ENCODE data around the gene RAB11FIP4. TPM values are rescaled to one million over a fixed set of nuclear protein-coding genes. Genes with fewer than 3 reads are reported as not detected.
A peak's percentile ranks its signal among the peaks of the same experiment; 100 is the strongest.

Gene RAB11FIP4
- total and polyA plus RNA-seq, 3 donors from 2014 or later: 44.3 to 104 (median 90.2) TPM

- no peak overlapping the region for H3K27ac ChIP-seq
- TF ChIP-seq POLR2A (IDR thresholded peaks at IDR 0.05): no peak
- TF ChIP-seq CTCF (IDR thresholded peaks at IDR 0.05): no peak
- WGBS, 2 donors: 91 to 93% methylated on average over 7 of the region's 7 CpGs
- H3K4me1 ChIP-seq: no peaks in the 10 kb centered on the region
- no peak overlapping the region for H3K4me3 ChIP-seq
- no peaks in the 10 kb centered on the region for H3K36me3 ChIP-seq (ENCODE audit: low read depth, missing control alignments)
- no peak for DNase-seq
- no peaks in the 10 kb centered on the region for H3K9me3 ChIP-seq
- intact Hi-C loops (cut with DNase I; ENCODE audit: low total_unique reads): no loop called here
- no peaks in the 10 kb centered on the region for H3K27me3 ChIP-seq
Observed at GRCh38 chr17:31443386-31443785, 51.9 kb downstream of the RAB11FIP4 start.

GRCh38 chr17:31444026-31444425 is 52.6 kb downstream of the RAB11FIP4 start:
- Histone ChIP-seq H3K36me3 (ENCODE audit: low read depth, missing control alignments) (no peaks in the 10 kb centered on the region), H3K9me3 (no peaks in the 10 kb centered on the region), H3K4me1 (no peaks in the 10 kb centered on the region), H3K27me3 (no peaks in the 10 kb centered on the region), H3K27ac (no peak overlapping the region), H3K4me3 (no peak overlapping the region)
- DNase-seq: no peak
- TF ChIP-seq POLR2A (IDR thresholded peaks at IDR 0.05) (no peak), CTCF (IDR thresholded peaks at IDR 0.05) (no peak)
- intact Hi-C loops (cut with DNase I; ENCODE audit: low total_unique reads): no loop called here
- WGBS, 2 donors: 83 to 84% methylated on average over 2 of the region's 2 CpGs

GRCh38 chr17:31446195-31446967 is 54.9 kb downstream of the RAB11FIP4 start:
- peak; percentile 29 for DNase-seq
- intact Hi-C loops (cut with DNase I; ENCODE audit: low total_unique reads): no loop called here
- H3K27ac ChIP-seq: no peak overlapping the region
- H3K27me3 ChIP-seq: no peaks in the 10 kb centered on the region
- no peak overlapping the region for H3K4me3 ChIP-seq
- H3K36me3 ChIP-seq (ENCODE audit: low read depth, missing control alignments): no peaks in the 10 kb centered on the region
- TF ChIP-seq CTCF (IDR thresholded peaks at IDR 0.05) (no peak), POLR2A (IDR thresholded peaks at IDR 0.05) (no peak)
- WGBS, 2 donors: 79 to 82% methylated on average over 13 of the region's 13 CpGs
- no peaks in the 10 kb centered on the region for H3K9me3 ChIP-seq
- no peaks in the 10 kb centered on the region for H3K4me1 ChIP-seq

- WGBS, 2 donors: 80% methylated on average over 5 of the region's 5 CpGs
- intact Hi-C loops (cut with DNase I; ENCODE audit: low total_unique reads): no loop called here
- DNase-seq: no peak
Observed at GRCh38 chr17:31448467-31449077, 57.1 kb downstream of the RAB11FIP4 start.

More at GRCh38 chr17:31448467-31449077, 57.1 kb downstream of the RAB11FIP4 start:
- no peaks in the 10 kb centered on the region for H3K36me3 ChIP-seq (ENCODE audit: low read depth, missing control alignments)
- H3K27me3 ChIP-seq: no peaks in the 10 kb centered on the region
- H3K27ac ChIP-seq: no peak overlapping the region
- no peaks in the 10 kb centered on the region for H3K9me3 ChIP-seq
- H3K4me1 ChIP-seq: no peaks in the 10 kb centered on the region
- H3K4me3 ChIP-seq: no peak overlapping the region
- TF ChIP-seq CTCF (IDR thresholded peaks at IDR 0.05): no peak
- no peak for TF ChIP-seq POLR2A (IDR thresholded peaks at IDR 0.05)
